Hindlimb muscle (tissue), 1 donor: ENCODE results near the gene CTSF. TPM values are rescaled to one million over a fixed set of nuclear protein-coding genes. Genes with fewer than 3 reads are reported as not detected.
"Not testable (repeated sequence)": the region's sequence is repeated elsewhere in the genome, so short reads cannot be mapped to it uniquely, and the experiment has no call there.

Source experiments
- DNase-seq: peaks from one replicate; pipeline ENCODE4 v3.0.0-alpha.2; 2013
- polyA plus RNA-seq: library from polyadenylated mRNA; unstranded; fragments of 120-200 nt; gene quantifications from one replicate; pipeline ENCODE4 v1.2.1, GENCODE V29; 2013; ENCODE audit not compliant: insufficient read length

Gene CTSF
- polyA plus RNA-seq, 1 donor = 27.0 TPM

DNA sequence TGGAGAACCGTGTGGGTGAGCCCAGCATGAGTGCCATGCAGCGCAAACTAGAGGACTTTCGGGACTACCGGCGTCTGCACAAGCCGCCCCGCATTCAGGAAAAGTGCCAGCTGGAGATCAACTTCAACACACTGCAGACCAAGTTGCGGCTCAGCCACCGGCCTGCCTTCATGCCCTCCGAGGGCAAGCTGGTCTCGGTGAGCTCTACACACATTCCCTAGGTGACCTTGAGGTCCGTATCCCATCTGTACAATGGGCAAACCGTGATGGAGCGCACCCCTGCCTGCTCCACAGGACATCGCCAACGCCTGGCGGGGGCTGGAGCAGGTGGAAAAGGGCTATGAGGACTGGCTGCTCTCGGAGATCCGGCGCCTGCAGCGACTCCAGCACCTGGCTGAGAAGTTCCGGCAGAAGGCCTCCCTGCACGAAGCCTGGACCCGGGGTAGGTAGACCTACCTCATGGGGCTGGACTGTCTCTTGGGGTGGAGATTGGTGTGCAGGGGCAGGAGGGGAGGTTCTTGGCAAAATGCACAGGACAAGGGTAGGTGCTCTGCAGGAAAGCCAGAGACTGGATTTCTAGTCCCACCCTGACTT, 10.6 kb downstream of the CTSF start:
- DNase-seq = no peak

DNA sequence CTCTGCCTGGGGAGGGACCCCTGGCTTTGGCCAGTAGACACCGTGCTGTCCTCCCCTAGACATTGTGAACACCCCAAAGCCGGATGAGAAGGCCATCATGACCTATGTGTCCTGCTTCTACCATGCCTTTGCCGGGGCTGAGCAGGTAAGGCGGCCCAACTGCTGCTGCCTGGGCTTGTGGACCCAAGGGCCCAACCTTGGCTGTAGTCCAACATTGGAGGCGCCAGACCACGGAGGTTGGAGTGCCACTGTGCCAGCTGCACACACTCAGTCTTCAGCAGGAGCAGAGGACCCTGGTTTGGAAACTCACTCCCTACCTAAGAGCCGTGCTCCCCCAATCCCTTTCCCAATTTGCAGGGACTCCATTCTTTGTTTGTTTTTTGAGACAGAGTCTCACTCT, 12.3 kb downstream of the CTSF start:
- DNase-seq = no peak

DNA sequence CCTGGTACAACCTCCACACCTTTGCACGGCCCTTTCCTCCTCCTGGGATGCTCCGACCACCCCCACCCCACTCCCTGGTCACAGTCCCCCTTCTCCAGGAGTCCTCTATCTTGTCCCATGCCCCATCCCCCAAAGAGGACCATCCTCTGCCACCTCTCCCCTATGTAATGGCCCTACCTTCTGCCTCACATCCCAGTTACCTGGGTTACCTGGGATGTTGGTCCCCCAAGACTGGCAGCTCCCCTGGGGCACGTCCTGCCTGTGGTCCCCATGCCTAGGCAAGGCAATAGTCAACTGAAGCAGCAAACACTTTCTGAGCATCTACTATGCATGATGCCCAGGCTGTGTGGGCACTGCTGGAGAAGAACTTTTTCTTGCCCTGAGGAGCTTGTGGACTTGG, 13.0 kb downstream of the CTSF start:
- no peak for DNase-seq

- DNase-seq = no peak
Observed at GRCh38 chr11:66554602-66555001, 13.8 kb downstream of the CTSF start.

GRCh38 chr11:66550887-66551286, 17.5 kb downstream of the CTSF start:
- DNase-seq = no peak

- DNase-seq = no peak
Observed at GRCh38 chr11:66549696-66550095, 18.7 kb downstream of the CTSF start.

DNA sequence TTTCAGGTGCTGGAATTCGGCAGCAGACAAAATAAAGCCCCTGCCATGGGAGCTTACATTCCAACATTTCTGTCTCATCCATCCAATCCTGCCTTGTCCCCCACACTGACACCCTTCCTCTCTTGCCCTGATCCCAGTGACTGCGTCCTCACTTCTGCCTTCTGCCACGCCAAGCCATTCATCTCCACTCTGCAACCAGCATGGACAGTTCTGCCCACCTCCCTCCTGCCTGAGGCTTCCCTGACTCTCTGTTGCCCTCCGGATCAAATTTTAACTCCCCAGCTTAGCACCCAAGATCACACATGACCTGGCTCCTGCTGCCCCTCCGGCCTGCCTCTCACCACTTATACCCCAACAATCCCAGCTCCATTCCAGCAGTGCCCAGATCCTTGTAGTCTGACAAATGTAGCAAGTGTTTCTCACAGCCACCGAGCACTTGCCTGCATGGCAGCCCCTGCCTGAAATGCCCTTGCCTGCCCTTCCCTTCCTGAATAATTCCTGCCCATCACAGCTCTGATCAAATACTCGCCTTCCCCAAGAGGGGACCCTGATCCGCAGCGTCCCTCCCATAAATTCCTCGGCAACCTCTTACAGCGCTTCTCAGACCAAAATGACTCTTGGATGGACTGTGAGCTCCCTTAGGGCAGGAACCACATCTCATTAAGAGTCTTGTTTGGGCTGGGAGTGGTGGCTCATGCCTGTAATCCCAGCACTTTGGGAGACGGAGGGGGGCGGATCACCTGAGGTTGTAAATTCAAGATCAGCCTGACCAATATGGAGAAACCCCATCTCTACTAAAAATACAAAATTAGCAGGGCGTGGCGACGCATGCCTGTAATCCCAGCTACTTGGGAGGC, 19.4 kb downstream of the CTSF start:
- no peak for DNase-seq

- DNase-seq = no peak
Observed at GRCh38 chr11:66548041-66548440, 20.4 kb downstream of the CTSF start.

GRCh38 chr11:66547662-66548009, 20.8 kb downstream of the CTSF start:
- no peak for DNase-seq

DNA sequence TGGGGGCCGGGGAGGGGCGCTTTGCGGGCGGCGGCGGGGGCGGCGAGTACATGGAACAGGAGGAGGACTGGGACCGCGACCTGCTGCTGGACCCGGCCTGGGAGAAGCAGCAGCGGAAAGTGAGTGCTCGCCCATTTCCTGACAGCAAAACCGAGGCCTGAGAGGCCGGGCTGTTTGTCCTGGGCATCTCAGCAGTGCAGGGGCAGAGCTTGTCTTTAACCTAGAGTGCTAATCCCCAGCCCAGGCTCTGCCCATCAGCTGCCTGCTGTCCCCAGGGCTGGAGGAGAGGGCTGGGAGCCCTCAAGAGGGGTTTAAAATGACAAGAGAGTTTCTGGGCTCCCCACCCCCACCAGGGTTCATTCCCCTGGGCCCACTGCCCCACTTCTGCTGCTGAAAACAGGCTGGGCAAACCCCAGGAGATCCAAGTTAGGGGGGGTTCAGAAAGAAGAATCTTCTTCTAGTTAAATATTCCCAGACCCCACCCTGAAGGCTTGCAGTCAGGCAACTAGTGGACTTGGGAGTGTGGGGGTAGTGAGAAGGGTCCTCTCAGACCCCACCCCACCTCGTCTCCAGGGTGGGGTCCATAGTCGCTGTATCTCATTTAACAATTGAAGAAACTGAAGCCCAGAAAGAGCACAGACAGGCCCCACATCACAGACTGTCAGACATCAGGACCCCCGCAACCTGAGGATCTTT, 21.3 kb downstream of the CTSF start:
- DNase-seq = no peak

GRCh38 chr11:66546368-66546965, 21.9 kb downstream of the CTSF start, which contains the start of gene ACTN3:
Gene ACTN3 (plus strand): TSS chr11:66546903. CDS start chr11:66546938, 35 bp downstream.
- peak; percentile 24 for DNase-seq

DNA sequence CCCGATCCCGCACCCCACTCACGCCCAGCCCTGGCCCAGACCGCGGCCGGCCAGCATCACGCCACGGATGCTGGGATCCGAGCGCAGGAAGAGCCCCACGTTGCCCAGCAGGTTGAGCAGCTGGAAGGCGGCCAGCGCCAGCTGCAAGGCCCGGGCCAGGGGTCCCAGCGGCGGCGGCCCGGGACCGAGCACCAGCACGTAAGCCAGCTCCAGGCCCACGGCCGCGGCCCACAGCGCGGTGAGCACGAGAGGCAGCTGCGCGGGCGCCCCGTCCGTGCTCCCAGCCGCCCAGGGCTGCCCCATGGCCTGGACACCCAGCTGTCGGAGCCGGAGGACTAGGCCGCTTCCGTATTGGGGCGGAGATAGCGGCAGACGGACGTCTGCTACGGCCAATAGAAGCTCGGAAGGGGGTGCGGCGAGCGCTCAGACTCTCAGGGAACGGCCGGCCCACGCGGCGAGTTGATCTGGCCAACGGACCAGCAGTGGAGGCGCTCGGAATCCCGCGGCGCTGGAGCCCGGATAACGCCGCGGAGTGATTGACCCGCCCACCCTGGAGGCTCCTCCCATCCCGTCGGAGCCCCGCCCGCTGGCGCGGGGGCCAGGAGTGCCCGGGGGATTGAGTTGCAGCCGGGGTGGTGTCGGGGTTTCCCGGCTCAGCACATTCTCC, 22.6 kb downstream of the CTSF start, which contains the start of gene ZDHHC24:
ZDHHC24 (minus strand) TSS at position 348 of the 667 bp plus-strand sequence; CDS start at position 303, 45 bp downstream.
- DNase-seq = peak; percentile 94

- not testable (repeated sequence) for DNase-seq
Observed at GRCh38 chr11:66544952-66545351, 23.5 kb downstream of the CTSF start.

DNA sequence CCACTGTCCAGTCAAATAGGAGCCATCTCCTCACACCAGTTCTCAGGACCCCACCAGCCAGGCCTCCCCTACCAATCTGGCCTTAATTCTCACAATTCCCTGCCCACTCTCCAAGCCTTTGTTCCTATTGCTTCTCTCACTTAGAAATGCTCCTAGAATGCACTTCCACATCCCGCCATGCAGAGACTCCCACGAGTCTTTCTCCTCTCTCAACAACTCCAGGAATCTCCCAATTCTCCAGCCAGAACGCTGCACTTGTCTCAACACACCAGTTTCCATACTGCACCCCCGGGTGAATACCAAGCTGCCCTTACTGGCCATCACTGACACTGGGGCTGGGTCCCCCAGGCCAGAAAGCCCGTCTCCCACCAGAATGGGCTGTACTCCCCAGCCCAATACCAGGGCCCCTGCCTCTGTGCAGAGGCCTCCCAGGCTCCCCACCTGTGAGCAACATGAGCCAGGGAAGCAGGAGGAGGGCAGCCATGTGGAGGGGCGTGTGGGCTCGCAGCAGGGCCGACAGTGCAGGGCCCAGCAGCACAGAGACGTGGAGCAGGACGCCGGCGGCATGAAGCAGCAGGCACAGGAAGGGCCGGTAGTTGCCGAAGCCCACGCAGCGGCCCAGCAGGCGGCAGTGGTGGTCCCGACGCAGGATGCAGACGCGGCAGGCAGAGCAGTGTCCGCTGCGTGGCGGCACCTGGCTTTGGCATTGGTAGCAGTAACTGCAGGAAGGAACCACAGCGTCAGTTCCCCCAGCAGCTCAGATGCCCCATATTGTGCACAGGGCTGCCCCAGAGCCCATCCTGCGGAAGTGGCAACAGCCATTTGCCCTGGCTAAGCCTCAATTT, 24.9 kb downstream of the CTSF start:
- DNase-seq = peak; percentile 62

DNA sequence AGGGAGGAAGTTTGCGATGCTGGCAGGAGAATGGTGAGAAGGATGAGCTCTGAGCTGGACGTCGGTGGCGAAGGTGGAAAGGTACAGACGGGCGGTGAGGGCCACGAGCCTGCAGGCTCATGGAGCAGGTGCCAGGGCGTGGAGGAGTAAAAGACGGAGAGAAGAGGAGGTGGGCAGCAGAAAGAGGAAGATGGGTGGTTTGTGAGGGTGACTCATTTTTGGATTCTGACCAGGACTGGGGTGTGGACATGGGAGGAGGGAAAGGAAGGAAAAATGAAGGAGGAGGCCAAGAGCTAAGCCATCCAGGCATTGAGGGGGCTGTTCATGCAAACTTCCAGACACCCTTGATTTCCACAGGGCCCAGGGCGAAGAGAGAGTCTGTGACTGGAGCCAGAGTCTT, 26.0 kb downstream of the CTSF start:
- no peak for DNase-seq

DNA sequence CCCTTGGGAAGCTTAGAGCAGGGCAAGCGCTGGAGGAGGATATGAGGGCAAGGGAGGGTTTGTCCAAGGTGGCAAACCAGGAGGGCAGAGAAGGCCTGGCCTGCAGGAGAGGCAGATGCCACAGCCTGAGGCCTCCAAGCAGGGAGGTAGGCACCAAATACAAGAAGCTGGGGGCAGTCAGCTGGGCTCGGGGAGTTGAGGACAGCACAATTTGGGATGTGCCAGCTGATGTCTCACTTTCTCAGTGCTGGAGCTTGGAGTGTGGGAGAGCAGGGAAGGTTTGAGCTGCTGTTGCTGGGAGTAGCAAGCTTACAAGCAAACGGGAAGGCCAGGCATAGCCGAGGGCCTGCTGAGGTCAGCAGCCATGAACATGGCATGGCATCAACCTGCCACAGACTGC, 26.5 kb downstream of the CTSF start:
- DNase-seq = no peak

DNA sequence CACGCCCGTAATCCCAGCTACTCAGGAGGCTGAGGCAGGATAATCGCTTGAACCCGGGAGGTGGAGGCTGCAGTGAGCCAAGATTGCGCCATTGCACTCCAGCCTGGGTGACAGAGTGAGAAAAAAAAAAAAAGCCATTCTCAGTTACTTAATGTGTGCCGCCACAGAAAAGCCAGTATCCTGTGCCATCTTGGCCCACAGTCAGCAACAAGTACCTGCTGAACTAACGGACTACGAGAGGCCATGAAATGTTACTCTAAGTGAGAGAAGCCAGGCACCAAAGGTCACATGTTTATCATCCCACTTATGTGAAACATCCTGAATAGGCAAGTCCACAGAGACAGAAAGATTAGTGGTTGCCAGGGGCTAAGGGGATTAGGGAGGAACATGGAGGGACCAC, 27.8 kb downstream of the CTSF start:
- DNase-seq = not testable (repeated sequence)

- DNase-seq = no peak
Observed at GRCh38 chr11:66539870-66540213, 28.6 kb downstream of the CTSF start.

DNA sequence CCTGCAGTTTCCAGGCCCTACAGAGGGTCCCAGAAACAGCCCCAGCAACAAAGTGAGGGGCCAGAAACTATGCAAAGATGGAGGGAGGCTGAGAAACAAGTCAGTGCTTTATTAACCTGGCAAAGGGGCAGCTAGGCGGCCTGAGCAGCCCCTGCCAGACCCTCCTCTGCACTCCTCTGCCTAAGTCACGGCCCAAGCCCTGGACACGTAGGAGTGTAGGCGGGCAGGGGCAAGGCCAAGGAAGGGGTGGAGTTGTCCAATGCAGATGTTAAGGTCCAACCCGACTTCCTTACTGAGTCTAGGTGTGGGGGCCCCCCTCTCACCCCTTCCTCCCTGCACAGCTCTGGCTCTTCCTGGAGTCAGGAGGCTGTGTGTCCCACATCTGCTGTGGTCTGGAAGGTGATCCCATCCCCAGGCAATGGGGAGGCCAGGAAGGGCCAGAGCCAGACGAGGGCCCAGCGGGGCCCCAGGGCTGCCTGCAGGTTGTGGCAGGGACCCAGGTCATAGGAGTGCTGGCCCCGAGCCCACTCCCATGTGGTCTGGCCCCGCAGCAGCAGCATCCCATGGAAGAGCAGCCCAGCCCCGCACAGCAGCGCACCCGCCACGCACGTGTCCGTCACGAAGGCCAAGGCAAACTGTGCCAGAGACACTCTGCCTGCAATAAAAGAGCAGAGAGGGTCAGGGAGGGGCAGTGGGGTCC, 29.1 kb downstream of the CTSF start:
- no peak for DNase-seq

DNA sequence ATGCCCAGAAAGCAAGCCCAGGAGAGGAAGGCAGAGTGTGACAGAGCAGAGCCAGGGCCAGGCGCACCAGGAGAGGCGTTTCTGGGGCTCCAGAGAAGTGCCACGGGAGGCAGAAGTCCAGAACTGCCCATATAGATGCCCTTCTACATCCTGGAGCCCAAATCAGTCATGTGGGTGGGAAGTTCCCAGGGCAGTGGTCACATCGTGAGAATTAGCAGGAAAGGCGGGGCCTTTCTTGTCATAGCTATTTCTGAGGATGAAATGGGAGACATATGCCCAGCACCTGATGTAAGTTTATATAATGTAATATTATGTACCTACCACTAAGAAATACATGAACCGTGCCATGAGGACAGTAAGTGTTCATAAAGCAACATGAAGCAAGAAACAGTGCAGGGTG, 35.6 kb downstream of the CTSF start:
- DNase-seq = no peak

- DNase-seq = no peak
Observed at GRCh38 chr11:66531841-66532240, 36.6 kb downstream of the CTSF start.
